GM20000 (cell line): ENCODE measurements around the gene C1QTNF9B.
"Not testable (repeated sequence)": the region's sequence is repeated elsewhere in the genome, so short reads cannot be mapped to it uniquely, and the experiment has no call there.

Source experiments
- DNase-seq: peaks from one replicate; pipeline ENCODE4 v3.0.0; 2012; ENCODE audit warnings: low spot score
- CTCF ChIP-seq: IDR thresholded peaks from 2 replicates; pipeline ENCODE4 v1.5.1; 2012; ENCODE audit warnings: mild to moderate bottlenecking, control low read depth; ENCODE audit errors: extremely low read depth, missing control alignments

The C1QTNF9B gene

DNA sequence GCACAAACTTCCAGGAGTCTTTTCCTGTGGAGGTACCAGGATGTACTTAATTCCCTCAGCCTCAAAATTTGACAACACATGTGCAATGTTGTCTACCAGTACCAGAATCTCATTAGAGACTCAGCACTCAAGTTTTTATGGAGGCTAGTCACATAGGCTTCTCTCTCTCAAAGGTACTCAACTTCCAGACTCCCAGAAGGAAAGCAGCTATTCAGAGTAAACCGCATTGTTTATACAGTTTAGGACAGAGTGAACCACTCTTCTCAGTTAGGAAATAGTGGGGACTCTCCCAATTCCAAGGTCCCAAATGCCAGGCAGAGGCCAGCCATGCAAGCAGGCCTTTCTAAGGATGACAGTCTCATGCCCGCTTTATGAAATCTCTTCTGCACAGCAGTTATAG lies 8.5 kb upstream of the C1QTNF9B start:
- no peak for TF ChIP-seq CTCF
- DNase-seq, result no peak

DNA sequence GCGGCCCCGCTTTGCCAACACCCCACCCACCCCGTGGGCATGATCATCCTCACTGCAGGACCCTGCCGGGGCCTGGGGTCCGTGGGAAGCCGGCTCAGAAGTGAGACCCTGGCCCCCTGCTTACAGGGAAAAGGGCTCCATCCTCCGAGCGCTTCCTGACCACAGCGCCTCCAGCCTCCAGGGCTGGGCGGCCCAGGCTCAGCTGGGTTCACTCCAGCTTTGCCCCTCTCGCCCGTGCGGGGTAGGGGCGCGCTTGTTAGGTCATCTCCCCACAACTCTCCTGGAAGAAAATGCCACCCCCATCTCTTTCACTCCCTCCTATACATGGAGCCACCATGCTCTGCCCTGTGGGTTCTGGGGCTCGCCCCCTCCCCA lies 6.6 kb upstream of the C1QTNF9B start:
- TF ChIP-seq CTCF, result no peak
- DNase-seq, result no peak

- no peak for TF ChIP-seq CTCF
- no peak for DNase-seq
Measured at GRCh38 chr13:23902975-23903905, 5.9 kb upstream of the C1QTNF9B start.

DNA sequence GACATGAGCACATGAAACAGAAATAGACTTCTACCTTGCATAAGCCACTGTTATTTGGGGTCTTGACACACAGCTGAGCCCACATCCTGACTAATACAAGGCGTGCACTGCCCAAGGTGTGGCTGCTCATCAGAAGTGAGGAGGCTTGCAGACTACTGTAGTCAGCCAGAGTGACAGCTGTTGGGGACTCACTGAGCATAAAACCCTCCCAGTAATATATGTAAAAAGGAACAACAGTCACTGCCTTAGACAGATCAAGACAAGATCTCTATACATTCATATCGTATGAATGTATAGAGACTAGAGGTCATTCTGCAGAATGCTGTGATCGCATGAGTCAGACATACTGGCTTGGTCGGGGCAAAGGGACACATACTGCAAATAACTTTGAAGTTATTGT lies 4.1 kb upstream of the C1QTNF9B start:
- TF ChIP-seq CTCF, result no peak
- no peak for DNase-seq

DNA sequence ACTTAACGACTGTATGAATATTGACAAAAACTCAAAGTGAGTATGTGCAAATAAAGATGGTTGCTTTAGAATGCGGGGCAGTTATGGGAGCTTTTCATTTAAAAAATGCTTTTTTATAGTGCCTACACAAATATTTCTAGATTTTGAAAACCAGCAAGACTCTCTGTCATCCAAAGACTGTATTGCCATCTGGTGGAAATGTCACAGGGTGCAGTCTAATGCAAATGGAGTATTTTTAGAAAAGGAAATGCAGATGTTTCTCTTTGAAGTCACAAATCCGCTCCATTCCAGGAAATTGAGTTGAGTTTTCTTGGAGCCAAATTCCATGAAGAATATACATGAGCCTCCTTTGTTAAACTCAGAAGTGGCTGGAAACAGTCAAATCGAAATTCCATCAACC lies 2.3 kb upstream of the C1QTNF9B start:
- peak; percentile 52 for DNase-seq

DNA sequence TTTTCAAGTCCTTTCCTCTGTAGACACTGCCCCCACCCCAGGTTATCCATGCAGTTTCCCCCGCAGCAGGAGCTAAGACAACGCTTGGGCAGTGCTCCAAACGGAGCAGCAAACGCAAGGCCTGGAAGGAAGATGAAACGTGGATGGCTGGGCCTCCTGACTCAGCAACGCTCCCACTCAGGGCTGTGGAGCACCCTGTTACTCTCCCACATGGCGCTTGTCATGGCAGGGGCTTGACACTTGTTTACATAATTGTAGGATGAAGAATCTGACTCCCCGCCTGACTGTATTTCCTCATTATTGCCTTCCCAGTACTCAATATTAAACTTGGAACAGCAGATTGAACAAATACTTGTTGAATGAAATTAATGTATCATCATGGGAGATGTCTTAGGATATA lies 799 bp upstream of the C1QTNF9B start:
- DNase-seq, result no peak
- TF ChIP-seq CTCF, result no peak

More for the DNA sequence above, 2.3 kb upstream of the C1QTNF9B start:
- TF ChIP-seq CTCF, result peak; percentile 37

DNA sequence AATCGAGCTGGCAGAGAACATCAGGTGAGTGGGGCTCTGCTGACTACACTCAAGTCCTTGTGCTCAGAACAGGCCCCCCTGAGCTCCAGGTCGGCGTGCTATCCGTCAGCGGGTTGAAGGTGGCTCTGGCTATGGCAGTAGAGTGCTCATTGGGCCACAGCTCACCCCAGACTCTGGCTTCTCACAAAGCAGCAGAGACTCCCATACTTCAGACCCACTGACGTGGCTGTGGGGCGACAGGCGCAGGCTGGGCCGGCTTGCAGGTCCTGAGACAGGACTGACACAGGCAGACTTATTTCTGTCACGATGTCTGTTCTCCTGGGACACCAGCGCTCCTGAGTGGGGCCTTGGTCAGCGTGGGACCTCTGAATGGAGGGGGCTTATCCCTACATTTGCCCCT lies 2.6 kb downstream of the C1QTNF9B start:
- DNase-seq, result not testable (repeated sequence)

DNA sequence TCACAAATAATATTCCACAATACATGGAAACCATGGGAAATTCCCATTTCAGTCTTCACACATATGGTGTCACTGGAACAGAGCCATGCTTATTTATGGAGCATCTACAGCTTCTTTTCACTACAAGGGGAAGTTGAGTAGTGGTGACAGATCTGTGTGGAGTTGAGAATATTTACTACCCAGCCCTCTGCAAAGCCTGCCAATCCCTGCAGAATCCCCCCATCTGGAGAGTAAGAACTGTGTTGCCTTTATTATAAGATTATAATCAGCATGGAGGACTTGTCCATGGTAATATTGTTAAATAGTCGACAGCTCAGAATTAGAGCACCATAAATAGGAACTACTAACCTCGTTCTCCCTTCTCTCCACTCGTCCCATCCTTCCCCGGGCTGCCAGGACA lies 3.5 kb downstream of the C1QTNF9B start:
- DNase-seq, result not testable (repeated sequence)
